ENCODE results near the gene DCAF6.

DCAF6 gene

DNA sequence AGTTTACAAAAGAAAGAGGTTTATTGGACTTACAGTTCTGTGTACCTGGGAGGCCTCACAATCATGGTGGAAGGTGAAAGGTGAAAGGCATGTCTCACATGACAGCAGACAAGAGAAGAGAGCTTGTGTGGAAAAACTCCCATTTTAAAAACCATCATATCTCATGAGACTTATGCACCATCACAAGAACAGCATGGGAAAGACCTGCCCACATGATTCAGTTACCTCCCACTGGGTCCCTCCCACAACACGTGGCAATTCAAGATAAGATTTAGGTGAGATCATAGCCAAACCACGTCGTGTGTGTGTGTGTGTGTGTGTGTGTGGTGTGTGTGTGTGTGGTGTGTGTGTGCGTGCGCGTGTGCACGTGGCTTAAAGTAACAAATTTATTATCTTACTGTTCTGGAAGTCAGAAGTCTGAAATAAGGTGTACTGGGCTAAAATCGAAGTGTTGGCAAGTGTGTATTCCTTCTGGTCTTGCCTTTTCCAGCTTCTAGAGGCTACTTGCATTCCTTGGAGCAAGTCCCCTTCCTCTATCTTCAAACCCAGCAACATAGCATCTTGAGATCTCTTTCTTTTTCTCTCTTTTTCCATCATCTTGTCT, 48.5 kb downstream of the DCAF6 start:
- TF ChIP-seq, protein P1, sequence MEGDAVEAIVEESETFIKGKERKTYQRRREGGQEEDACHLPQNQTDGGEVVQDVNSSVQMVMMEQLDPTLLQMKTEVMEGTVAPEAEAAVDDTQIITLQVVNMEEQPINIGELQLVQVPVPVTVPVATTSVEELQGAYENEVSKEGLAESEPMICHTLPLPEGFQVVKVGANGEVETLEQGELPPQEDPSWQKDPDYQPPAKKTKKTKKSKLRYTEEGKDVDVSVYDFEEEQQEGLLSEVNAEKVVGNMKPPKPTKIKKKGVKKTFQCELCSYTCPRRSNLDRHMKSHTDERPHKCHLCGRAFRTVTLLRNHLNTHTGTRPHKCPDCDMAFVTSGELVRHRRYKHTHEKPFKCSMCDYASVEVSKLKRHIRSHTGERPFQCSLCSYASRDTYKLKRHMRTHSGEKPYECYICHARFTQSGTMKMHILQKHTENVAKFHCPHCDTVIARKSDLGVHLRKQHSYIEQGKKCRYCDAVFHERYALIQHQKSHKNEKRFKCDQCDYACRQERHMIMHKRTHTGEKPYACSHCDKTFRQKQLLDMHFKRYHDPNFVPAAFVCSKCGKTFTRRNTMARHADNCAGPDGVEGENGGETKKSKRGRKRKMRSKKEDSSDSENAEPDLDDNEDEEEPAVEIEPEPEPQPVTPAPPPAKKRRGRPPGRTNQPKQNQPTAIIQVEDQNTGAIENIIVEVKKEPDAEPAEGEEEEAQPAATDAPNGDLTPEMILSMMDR (IDR thresholded peaks at IDR 0.05; ENCODE audit: extremely low read depth, missing control alignments), result no peak
- DNase-seq (ENCODE audit: low spot score), result no peak

DNA sequence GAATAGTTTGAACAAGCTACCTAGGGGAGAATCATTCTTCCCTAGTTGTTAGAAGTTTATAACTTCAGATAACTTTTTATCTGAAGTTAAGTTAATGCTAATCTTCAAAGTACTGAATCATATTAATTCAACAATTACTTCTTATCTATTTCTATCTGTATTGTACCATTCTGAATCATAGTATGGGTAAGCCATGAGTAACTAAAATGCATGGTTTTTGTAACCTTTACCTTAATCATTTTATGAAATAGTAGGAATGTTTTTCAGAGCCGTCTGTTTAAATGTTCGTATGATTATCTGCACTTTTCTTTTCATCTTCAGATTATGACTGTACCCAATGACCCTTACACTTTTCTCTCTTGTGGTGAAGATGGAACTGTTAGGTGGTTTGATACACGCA, 50.7 kb downstream of the DCAF6 start:
- TF ChIP-seq, protein P1 (IDR thresholded peaks at IDR 0.05; ENCODE audit: extremely low read depth, missing control alignments), result no peak
- DNase-seq (ENCODE audit: low spot score), result no peak

DNA sequence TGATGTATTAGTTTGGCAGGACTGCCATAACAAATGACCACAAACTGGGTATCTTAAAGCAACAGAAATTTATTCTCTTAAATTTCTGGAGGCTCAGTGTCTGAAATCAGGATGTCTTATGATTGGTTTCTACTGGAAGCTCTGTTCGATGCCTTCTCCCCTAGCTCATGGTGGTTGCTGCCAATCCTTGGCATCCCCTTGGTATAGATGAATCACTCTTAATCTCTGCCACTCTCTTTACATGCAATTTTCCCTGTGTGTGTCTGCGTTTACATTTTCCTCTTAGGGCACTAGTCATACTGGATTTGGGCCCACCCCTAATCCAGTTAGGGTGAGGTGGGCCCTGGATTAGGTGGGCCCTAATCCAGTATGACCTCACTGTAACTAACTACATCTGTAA, 55.1 kb downstream of the DCAF6 start:
- TF ChIP-seq, protein P1 (IDR thresholded peaks at IDR 0.05; ENCODE audit: extremely low read depth, missing control alignments), result no peak
- DNase-seq (ENCODE audit: low spot score), result no peak

DNA sequence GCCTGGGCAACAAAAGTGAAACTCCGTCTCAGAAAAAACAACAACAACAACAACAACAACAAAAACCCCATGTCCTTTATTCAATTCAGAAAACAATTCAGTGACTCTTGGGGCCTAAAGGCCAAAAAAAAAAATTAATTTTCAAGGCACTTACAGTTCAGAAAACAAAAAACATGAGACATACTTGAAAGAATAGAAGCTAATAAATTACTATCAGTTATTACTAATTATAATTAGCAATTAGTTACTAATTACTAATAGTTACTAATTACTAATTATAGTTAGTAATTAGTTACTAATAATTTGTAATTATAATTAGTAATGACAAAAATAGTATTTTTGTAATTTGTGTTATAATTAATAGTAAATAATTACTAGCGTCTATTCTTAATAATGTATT, 57.2 kb downstream of the DCAF6 start:
- no peak for DNase-seq (ENCODE audit: low spot score)
- TF ChIP-seq, protein P1 (IDR thresholded peaks at IDR 0.05; ENCODE audit: extremely low read depth, missing control alignments), result no peak

DNA sequence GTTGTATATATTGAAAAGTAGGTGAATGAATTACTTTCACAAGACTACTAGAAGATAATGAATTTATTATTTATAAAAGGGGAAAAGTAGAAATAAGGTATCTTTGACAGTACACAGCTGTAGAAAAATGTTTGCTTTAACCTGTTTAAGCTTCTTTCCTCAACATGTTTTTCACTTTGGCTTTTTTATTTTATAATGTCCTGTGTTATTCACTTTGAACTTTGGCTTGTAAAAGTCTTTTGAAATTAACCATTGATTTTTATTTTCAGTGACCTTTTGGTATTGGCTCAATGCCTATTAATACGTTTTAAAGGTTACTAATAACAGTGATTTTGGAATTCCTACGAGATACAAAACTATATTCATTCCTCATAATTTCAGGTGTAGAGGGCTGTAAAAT, 58.1 kb downstream of the DCAF6 start:
- DNase-seq (ENCODE audit: low spot score), result no peak
- TF ChIP-seq, protein P1 (IDR thresholded peaks at IDR 0.05; ENCODE audit: extremely low read depth, missing control alignments), result no peak

DNA sequence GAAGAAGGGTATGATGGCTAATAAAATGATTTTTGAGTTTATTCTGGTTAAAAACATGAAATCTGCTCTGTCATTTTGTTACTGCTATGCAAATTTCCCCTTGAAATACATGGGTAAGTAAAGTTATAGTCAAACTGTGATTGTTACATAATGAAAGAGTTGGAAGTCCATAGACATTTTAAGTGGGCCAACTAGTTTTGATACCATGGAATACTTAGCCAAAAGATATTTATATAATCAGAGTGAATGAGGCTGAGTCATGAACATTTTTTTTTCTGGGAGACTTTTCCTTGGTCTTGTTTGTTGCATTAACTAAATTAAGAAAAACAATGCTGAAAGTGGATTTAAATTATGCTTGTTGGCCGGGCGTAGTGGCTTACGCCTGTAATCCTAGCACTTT, 58.6 kb downstream of the DCAF6 start:
- no peak for DNase-seq (ENCODE audit: low spot score)
- TF ChIP-seq, protein P1 (IDR thresholded peaks at IDR 0.05; ENCODE audit: extremely low read depth, missing control alignments), result no peak

DNA sequence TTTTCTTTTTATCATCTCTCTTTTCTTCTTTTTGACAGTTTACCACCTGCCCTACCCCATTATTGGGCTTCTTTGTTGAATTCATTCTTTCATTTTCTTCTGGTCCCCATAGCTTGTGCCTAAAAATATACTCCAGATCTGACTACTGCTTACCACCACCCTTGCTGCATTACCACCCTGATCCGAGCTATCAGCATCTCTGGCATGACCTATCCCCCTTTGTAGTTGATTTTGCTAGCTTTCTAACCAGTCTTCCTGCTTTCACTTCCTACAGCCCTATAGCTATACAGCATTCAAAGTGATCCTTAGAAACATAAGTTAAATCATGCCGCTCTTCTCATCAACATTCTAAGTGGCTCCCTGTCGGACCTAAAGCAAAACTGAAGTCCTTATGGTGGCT, 59.8 kb downstream of the DCAF6 start:
- DNase-seq (ENCODE audit: low spot score), result no peak
- TF ChIP-seq, protein P1 (IDR thresholded peaks at IDR 0.05; ENCODE audit: extremely low read depth, missing control alignments), result no peak
